ENCODE data around the gene SLC5A9.
A peak's percentile ranks its signal among the peaks of the same experiment; 100 is the strongest.
"Not testable (repeated sequence)": the region's sequence is repeated elsewhere in the genome, so short reads cannot be mapped to it uniquely, and the experiment has no call there.

SLC5A9 gene

DNA sequence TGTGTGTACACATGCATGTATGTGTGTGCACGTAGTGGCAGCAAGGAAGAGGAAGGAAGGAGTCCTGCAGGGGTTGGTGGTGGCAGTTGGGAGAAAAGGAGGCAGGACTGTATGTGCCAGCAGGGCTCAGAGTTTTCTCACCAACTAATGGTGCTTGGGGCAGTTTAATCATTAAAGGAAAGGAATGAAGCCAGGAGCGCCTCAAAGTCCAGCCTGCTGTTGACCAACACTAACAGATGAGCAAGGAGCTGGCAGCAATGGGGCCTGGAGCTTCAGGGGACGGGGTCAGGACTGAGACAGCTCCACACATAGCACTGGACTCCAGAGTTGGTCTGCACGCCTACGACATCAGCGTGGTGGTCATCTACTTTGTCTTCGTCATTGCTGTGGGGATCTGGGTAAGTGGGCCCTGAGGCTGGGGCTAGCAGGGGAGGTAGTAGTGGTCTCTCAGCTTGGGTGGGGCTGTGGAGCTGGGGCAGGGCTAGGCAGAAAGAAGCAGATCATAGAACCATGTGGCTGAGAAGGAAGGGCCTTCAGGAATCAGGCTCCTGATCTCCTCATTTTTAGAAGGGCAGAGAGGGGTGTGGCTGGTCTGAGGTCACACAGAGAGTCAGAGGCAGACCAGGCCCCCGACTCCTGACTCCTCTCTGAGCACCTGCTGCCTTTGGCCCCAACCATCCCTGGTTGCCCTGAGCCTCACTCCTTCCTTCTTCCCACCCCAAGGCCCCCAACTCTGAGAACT lies at the start of gene SLC5A9:
Gene SLC5A9 (plus strand): TSS at position 216 of the 742 bp plus-strand sequence. CDS start 21 bp downstream, at position 237.
- DNase-seq: no peak

DNA sequence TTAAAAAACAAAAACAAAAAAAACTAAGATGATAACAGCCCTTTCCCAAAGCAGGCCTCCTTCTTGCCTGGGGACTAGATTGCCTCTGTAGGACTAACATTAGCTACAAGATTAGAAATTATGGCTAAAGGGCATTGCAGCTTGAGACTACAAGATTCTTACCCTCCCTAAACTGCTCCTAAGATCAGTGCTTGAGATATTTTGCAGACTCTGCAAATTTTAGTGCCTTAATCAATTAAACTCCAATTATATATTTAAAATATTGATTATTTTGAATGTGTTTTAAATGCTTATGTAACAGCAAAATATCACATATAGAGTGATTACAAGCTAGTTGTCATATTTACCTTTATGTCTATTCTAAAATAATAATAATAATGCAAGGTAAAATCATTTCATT lies 47.4 kb upstream of the SLC5A9 start:
- DNase-seq: no peak

DNA sequence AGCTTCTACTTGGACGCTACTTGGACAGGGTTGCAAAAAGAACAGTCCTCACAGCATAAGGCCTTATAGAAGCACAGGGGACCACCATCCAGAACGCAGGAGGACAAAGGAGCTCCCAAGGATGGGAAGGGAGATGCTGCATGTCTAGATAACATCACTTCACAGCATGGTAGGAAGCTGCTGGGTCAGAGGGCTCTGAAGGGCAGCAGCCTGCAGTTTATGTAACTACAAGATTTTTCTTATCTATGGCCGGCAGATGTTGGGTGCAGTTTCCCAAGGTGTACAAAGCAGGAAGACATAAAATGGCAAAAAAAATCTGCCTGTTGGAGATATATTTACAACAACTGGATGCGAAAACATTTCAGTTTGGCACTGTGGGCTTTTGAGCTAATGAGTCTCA lies 45.3 kb upstream of the SLC5A9 start:
- DNase-seq: no peak

DNA sequence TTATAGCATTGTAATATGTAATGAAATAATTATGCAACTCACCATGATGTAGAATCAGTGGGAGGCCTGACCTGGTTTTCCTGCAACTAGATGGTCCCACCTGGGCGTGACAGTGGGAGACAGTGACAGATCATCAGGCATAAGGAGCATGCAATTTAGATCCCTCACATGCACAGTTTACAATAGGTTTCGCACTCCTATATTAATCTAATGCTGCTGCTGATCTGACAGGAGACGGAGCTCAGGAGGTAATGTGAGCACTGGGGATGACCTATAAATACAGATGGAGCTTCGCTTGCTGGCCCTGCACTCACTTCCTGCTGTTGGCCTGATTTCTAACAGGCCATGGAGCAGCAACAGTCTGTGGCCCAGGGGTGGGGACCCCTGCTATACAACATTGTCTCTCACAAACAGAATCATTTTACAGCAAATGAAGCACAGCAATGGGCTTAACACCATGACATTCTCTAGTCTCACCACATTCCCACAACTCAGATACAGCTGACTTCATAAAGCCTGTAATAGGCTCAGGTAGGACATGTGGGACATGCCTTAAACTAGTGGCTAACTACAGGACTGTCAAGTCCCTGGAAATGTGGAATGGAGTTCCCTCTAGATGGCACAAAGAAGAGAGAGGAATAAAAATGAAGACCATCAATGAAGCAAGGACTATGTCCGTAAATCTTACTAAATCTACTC lies 40.7 kb upstream of the SLC5A9 start:
- DNase-seq: no peak

DNA sequence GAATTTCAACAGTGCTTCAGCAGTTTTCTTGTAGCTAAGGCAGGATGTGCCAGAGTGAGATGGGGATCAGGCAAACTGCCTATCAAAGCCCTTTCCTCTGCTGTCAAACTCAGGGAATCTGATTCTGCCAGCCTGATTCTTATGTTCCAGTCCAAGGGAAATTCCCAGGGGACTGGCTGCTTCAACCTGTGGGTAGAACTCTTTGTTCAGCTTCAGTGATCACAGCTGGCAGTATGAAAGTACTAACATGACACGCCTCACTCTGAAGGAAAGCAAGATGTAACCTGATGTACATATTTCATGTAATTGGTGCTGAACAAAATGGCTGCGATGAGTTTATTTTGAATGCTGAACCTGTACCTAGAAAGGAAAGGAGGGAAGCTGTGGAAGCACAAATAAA lies 40.1 kb upstream of the SLC5A9 start:
- DNase-seq: no peak

DNA sequence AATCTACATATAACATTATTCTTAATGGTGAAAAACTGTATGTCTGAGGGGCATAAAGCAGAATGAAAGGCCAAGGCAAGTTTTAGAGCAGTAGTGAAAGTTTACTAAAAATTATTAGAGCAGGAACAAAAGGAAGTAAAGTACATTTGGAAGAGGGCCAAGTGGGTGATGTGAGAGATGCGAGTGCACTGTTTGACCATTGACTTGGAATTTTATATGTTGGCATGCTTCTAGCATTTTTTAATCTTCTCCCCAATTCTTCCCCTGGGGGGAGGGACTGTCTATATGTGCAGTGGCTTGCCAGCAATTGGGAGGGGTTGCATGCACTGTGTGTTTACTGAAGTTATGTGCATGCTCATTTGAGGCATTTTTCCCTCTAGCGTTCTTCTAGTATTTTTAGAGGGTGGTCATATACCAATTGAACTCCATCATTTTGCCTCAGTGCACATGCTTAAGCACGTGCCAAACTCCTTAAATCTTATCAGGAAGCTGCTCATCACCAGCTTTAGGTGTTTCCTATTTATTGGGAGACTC lies 36.1 kb upstream of the SLC5A9 start:
- DNase-seq: no peak

DNA sequence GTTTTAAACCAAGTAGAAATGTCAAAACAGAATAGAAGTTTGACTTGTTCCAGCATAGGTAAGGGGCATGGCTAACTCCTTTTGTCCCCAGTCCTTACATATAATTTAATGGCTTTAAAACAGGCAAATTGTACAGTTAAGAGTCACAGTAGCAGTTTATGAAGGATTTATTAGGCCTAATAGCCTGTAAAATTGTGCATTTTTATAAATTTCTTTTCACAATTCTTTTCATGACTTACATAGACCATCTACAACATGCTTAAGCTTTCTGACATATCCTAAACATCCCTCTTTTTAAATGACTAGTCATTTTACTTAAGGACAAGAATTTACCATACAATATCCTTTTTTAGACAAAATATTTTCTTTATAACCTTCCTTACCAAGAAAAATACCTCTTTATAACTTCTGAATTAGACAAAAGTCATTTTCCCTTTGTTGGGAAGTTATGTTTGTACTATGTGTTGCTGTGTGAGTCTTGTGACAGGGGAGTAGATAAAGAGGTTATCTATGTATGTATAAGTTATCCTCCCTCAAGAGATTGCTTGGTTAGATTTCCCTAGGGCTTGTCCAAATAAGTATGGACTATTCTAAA lies 34.5 kb upstream of the SLC5A9 start:
- DNase-seq: no peak

DNA sequence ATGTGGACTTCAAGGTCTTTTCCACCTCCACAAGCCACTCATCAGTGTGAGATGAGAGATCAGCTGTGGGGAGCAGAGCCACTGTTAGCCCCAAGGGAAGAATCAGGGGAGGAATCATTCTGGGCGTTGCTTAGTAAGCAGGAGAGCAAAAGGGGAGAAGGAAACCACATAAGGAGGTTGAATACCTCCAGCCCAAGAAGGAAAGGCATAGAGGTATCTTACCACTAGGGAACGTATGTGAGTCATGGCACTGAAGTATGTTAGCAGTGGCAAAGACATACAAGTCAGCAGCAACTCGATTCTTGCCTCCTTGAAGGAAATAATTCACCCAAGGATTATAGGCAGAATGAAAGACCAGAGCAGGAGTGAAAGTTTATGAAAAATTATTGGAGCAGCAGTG lies 31.6 kb upstream of the SLC5A9 start:
- DNase-seq: no peak

DNA sequence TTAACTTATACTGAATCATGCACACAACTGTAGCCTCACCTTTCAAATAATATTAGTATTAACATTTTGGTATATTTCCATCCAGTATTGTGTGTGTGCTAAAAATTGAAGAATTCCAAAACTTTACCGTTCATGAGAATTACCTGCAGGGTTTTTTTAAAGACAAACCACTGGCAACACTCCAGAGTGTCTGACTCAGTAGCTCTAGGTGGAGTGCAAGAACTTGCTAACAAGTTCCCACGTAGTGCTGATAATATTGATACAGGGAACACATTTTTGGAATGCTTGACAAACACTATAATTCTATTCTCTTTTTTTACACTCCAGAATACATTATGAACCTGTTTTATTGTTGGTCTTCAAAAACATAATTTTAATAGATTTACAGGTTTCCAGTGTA lies 27.7 kb upstream of the SLC5A9 start:
- no peak for DNase-seq

DNA sequence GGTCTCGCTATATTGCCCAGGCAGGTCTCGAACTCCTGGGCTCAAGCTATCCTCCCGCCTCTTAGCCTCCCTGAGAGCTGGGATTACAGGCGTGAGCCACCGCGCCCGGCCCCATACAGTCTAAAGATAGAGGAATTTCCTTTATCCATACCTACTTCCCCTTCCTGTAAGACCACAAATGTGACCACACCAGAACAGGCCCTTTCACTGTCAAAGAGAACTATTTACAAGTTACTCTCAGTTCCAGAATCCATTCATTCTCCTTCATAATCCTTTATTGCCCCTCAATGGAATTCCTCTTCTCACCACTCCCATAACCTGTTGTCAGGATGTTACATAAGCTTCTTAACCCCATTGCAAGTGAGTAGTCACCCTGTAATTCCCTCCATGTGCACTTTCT lies 26.3 kb upstream of the SLC5A9 start:
- peak; percentile 50 to 70 (median 54) for DNase-seq

DNA sequence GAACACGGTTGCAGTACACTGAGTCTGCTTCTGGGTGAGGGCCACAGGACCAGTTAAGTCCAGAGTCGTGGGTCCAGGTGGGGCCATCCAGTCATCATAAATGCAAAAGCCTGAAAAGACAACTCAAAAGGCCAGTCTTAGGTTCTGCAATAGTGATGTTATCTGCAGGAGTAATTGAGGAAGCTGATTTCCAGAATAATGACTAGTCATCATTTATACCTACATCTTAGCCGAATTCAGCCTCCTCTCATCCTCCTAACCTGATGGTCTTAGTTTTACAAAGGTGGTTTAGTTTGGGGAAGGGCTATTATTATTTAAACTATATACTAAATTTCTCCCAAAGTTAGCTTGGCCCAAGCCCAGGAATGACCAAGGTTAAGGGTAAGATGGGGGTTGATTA lies 23.5 kb upstream of the SLC5A9 start:
- DNase-seq: no peak

DNA sequence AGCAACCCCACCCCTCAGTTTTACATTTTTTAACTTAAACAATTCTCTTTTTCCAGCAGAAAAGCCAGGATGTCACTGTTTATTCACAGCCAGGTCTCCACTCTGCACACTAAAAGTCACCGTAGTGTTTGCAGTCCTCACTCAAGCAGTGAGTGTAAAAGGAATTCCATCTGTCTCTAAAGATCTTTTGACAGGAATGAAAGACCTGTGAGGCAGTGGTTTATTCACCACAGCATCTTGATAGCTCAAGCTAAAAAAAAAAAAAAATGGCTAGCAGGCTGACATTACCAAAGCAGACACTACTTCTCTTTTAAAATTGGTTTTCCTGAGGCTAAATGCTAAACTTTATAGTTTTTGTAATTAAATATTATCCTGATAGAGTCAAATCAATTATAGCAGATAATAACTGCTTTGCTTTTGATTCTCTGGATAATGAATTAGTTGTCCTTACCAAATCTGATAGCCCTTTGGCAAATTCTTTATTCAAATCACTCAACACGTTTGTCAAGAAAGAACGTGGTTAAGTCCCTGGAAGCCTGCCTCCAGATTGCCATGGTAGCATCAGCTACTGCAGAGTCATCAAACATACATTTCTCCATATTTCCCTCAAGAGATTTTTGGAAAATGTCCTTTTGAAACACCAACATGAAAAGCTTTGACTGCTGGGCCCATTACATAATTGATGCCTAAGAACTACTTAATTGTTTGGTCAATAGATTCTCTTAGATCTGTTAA lies 22.2 kb upstream of the SLC5A9 start:
- DNase-seq: no peak

DNA sequence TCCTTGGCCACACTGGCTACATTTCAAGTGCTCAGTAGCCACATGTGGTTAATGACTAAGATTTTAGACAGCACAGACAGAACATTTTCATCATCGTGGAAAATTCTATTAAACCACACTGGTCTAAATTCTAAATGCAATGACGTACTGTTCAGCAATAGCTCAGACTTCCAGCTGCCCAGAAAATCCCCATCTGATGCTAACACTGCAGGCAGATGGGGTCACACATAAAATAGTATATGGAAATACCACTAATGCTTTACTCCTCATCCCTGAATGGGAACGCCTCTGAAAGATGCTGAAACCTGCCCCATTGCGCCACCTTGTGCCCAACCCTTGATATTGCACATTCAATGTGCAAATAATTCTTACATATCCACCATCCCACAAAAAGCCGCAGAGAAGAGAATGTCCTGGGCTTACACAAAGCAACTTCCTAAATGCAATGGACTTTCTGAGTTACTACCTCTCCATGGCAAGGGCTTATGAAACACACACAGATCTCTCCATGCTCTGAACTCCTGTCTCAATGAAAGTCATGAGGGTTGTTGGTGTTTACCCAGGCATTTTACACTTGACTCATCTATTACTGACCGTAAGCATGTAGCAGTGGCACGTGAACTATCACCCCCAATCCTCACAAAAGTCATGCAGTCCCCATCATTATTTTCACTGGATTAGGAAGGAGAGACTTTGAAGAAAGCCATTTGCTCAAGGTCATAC lies 20.3 kb upstream of the SLC5A9 start:
- peak; percentile 83 to 86 (median 86) for DNase-seq

DNA sequence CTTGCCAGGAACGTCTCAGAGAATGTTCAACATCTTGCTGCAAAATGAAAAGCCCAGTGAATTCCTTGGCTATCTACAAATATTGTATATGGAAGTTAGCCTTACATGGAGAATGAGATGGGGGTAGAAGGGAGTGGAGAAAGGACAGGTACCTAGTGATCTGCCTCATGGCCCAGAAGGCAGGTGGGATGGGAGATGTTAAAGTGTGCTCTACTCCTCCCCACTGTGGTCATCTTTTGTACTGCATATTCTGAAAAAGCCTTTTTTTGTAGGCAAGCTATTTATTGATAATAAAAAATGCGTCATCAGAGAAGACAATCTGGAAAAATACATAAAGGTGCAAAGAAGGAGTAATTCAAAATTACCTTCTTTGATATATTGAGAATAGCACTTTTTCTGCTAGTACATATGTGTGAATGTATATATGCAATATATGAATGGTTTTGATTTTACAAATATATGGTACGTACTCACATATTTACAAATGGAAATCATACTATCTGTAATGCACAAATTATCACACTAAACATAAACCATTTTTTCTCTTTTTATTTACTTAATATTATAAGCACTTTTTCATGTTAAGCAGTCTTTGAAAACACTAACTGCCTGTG lies 19.1 kb upstream of the SLC5A9 start:
- peak; percentile 48 to 69 (median 64) for DNase-seq

DNA sequence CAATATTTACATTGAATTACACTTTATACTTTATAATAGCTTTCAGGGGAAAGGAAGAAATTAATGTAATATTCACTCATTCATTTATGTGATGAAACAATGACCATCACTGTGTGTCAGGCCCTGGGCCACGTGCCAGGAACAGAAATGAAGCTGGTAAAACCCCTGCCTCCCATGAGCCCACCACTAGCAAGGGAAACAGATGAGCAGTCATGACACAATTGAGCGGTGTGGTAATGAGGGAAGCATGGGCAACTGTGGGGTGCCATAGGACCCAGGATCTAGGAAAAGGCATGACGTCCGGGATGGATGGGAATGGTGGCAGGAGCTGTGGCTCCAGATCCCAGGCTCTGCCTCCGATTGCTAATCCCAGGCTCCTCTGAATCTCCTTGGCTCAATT lies 17.0 kb upstream of the SLC5A9 start:
- DNase-seq: peak; percentile 33 to 52 (median 42)

DNA sequence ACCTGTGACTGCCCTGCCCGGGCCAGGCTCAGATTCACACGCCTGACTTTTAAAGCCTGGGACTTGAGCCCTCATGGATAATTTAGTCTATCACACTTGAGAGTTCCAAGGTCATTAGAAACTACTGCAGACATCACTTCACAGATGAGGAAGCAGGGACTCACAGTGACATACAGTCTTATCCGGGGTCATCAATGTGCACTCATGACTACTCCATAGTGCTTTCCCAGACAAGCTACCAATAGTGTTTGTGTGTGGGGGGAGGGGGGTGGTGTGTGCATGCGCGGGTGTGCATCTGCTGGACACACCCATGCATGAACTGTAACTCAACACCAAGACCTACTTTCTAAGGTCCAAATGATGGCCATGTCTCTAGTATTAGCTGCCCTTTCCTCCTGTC lies 16.1 kb upstream of the SLC5A9 start:
- no peak for DNase-seq

DNA sequence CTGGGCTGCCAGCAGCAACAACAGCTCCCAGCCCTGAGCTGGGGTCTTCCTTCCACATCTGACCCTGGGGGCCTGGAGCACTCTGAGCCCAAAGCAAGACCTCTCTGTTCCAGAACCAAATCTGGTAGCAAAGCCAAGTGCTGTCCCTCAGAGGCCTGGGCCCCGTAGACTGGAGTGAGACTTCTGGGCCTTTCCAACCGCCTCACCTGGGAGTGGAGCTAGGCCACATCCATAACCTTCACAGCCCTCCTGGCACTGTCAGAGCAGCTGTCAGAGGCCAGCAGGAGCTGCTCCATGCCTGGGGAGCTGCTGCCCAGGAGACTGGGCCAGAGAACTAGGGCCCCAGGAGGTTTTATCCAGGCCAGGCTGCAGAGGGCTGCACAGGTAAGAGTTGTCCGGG lies 15.4 kb upstream of the SLC5A9 start:
- DNase-seq: no peak

DNA sequence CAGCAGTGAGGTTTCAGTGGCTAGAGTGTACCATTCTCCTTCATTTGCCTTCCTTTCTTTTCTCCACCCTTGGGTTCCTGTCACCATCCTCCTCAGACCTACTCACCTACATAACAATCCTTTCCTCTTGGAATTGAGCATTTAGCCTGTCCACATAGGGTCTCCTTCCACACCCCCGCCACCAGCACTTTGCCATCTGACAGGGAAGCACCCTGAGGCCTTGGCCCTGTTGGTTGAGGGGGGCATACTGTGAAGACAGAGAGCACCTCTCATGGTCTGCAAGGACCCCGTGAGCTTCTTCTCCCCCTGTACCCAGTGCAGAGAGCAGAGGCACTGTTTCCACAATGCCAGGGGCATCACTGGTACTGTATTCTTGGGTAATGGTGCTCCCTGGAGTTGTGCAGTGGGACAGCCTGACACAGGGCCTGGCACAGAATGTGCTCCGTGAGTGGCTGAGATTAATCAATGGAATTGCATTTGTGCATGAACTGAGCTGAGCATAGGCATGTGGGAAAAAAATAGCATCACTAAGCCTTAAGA lies 14.9 kb upstream of the SLC5A9 start:
- no peak for DNase-seq

DNA sequence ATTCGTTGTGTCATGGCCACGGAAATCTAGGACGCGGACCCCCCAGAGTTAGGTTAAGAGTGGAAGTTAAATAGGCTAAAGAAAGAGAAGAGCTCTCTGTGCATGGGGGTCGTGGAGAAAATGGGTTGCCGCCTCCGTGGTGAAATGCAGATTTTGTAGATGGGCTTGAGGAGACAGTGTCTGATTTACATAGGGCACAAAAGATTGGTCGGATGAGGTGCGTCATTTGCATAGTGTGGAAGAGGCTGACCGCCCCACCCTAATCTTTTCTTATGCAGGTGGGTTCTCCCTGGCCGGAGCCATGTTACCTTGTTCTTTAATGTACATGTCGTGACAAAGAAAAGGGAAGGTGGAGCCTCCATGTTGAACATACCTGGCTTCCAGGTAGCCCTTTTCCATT lies 14.3 kb upstream of the SLC5A9 start:
- DNase-seq: no peak

DNA sequence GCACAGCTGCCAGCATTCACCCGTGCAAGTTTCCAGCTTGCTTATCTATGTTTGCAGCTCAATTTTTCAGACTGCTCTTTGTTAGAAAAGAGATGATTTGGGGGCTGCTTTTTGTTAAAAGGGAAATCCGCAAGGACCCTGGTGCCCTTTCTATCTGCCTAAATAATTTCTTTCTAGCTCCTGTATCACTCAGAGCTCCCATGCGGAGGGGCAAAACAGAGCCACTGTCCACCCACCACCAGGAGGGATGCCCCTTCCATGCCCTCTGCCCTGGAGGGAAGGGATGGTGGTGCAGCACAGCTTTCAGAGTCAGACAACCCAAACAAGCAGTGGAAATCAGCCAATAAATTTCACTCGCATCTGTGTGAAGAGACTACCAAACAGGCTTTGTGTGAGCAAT lies 13.9 kb upstream of the SLC5A9 start:
- no peak for DNase-seq

DNA sequence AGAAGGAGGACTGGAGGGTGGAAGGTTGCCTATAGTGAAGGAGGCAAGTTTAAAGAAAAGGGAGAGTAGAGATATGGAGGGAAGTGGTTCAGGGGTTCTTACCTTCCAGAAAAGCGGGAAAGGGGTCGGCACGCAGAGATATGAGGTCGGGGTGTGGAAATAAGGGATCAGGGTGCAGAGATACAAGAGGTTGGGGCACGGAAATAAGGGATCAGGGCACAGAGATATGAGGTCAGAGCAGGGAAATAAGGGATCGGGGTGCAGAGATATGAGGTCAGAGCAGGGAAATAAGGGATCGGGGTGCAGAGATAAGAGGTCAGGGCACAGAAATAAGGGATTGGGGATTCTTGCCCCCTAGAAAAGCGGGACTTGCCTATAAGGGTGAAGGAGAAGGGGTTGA lies 9.1 kb upstream of the SLC5A9 start:
- not testable (repeated sequence) for DNase-seq

DNA sequence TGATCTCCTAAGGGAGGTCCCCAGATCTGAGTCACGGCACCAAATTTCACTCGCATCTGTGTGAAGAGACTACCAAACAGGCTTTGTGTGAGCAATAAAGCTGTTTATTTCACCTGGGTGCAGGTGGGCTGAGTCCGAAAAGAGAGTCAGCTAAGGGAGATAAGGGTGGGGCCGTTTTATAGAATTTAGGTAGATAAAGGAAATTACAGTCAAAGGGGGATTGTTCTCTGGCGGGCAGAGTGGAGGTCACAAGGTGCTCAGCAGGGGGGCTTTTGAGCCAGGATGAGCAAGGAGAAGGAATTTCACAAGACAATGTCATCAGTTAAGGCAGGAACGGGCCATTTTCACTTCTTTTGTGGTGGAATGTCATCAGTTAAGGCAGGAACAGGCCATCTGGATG lies 8.2 kb upstream of the SLC5A9 start:
- not testable (repeated sequence) for DNase-seq

All from suppressor macrophage treated with lipopolysaccharide for 1 hour (primary cell).